ENCODE results near the gene HOXB13.
A peak's percentile ranks its signal among the peaks of the same experiment; 100 is the strongest.

DNA sequence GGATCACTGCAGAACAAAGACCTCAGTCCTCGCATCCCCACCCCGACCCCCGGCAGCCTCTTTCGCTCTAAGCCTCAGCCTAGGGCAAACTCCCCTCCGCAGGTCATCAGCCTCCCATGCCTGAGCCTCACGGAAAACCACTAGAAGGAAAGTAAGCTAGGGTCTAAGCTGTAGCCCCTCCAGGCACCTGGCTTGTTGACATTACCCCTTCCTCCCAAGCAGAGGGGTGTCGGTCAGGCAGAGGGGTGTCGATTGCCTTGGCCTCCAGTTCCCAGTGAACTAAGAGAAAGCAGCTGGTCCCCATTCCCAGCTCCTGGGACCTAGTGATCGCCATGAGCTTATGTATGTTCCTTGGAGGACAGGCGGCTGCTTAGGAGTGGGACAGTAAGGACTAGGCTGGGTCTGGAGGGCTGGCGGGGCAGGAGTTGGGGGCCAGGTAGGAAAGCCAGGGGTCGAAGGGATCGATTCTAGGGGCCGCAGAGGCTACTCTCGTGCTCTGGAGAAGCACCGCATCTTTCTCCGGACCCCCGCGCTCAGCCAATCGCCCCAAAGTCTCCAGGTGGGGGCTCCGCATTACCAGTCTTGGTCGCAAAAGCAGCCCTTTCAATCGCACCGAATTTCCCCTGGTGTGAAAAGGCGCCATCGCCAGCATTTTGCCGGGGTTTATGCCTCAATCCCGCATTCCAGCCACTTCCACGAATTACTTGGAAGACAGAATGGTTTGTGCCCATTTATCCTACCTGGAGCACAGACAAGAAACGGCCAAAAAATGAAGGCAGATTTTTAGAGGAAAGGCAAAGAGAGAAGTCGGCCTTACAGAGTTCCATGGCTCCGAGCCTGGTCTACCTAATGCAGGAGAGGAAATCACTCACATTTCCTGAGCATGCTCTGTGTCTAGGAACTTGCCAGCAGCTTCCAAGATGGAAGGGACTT, 21.3 kb upstream of the HOXB13 start:
- TF ChIP-seq NANOG (IDR thresholded peaks at IDR 0.05; ENCODE audit: borderline replicate concordance) (no peak), CREB1 (CRISPR knock-in tag; IDR thresholded peaks at IDR 0.05; ENCODE audit: low read depth) (no peak), EZH2 (IDR thresholded peaks at IDR 0.05; ENCODE audit: low read depth, unreplicated experiment) (peak; percentile 98), EZH2phosphoT487 (IDR thresholded peaks at IDR 0.05; ENCODE audit: unreplicated experiment) (peak; percentile 11), POLR2AphosphoS5 (IDR thresholded peaks at IDR 0.05; ENCODE audit: low read depth) (no peak)
- TF ChIP-seq, protein P1, sequence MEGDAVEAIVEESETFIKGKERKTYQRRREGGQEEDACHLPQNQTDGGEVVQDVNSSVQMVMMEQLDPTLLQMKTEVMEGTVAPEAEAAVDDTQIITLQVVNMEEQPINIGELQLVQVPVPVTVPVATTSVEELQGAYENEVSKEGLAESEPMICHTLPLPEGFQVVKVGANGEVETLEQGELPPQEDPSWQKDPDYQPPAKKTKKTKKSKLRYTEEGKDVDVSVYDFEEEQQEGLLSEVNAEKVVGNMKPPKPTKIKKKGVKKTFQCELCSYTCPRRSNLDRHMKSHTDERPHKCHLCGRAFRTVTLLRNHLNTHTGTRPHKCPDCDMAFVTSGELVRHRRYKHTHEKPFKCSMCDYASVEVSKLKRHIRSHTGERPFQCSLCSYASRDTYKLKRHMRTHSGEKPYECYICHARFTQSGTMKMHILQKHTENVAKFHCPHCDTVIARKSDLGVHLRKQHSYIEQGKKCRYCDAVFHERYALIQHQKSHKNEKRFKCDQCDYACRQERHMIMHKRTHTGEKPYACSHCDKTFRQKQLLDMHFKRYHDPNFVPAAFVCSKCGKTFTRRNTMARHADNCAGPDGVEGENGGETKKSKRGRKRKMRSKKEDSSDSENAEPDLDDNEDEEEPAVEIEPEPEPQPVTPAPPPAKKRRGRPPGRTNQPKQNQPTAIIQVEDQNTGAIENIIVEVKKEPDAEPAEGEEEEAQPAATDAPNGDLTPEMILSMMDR (conservative IDR thresholded peaks at IDR 0.05; ENCODE audit: low read depth in 2 of 2) = no peak
- TF ChIP-seq, protein P2, sequence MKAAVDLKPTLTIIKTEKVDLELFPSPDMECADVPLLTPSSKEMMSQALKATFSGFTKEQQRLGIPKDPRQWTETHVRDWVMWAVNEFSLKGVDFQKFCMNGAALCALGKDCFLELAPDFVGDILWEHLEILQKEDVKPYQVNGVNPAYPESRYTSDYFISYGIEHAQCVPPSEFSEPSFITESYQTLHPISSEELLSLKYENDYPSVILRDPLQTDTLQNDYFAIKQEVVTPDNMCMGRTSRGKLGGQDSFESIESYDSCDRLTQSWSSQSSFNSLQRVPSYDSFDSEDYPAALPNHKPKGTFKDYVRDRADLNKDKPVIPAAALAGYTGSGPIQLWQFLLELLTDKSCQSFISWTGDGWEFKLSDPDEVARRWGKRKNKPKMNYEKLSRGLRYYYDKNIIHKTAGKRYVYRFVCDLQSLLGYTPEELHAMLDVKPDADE (IDR thresholded peaks at IDR 0.05) = no peak
- TF ChIP-seq, protein P3, sequence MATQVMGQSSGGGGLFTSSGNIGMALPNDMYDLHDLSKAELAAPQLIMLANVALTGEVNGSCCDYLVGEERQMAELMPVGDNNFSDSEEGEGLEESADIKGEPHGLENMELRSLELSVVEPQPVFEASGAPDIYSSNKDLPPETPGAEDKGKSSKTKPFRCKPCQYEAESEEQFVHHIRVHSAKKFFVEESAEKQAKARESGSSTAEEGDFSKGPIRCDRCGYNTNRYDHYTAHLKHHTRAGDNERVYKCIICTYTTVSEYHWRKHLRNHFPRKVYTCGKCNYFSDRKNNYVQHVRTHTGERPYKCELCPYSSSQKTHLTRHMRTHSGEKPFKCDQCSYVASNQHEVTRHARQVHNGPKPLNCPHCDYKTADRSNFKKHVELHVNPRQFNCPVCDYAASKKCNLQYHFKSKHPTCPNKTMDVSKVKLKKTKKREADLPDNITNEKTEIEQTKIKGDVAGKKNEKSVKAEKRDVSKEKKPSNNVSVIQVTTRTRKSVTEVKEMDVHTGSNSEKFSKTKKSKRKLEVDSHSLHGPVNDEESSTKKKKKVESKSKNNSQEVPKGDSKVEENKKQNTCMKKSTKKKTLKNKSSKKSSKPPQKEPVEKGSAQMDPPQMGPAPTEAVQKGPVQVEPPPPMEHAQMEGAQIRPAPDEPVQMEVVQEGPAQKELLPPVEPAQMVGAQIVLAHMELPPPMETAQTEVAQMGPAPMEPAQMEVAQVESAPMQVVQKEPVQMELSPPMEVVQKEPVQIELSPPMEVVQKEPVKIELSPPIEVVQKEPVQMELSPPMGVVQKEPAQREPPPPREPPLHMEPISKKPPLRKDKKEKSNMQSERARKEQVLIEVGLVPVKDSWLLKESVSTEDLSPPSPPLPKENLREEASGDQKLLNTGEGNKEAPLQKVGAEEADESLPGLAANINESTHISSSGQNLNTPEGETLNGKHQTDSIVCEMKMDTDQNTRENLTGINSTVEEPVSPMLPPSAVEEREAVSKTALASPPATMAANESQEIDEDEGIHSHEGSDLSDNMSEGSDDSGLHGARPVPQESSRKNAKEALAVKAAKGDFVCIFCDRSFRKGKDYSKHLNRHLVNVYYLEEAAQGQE (IDR thresholded peaks at IDR 0.05; ENCODE audit: unreplicated experiment) = no peak

All from GM23338 (cell line).